IgD-negative memory B cell (primary cell): ENCODE results near the gene ZNF518A. TPM values are rescaled to one million over a fixed set of nuclear protein-coding genes. Genes with fewer than 3 reads are reported as not detected.
"Not testable (repeated sequence)": the region's sequence is repeated elsewhere in the genome, so short reads cannot be mapped to it uniquely, and the experiment has no call there.

Source experiments
- H3K27ac Mint-ChIP-seq, 3 donors: one replicate each; pipeline ENCODE4 v1.8.0; 2020 to 2022; ENCODE audit warnings: mild to moderate bottlenecking in 3 of 3, mixed read lengths in 3 of 3, moderate library complexity in 1 of 3
- H3K27me3 Mint-ChIP-seq: one replicate; pipeline ENCODE4 v1.8.0; 2021; ENCODE audit warnings: mixed read lengths
- H3K36me3 Mint-ChIP-seq: one replicate; pipeline ENCODE4 v1.8.0; 2020; ENCODE audit warnings: mild to moderate bottlenecking, mixed read lengths
- H3K4me1 Mint-ChIP-seq, 3 donors: one replicate each; pipeline ENCODE4 v1.8.0; 2020 to 2022; ENCODE audit warnings: mixed read lengths in 3 of 3, mild to moderate bottlenecking in 1 of 3
- H3K4me3 Mint-ChIP-seq, 4 donors: one replicate each; pipeline ENCODE4 v1.8.0; 2020 to 2022; ENCODE audit warnings: mild to moderate bottlenecking in 4 of 4, mixed read lengths in 4 of 4, moderate library complexity in 3 of 4
- H3K9me3 Mint-ChIP-seq, 3 donors: one replicate each; pipeline ENCODE4 v1.8.0; 2020 to 2021; ENCODE audit warnings: mixed read lengths in 3 of 3, mild to moderate bottlenecking in 1 of 3
- polyA plus RNA-seq: library from polyadenylated mRNA; unstranded; fragments of 300-500 nt; fragmentation: Illumina TruSeq; gene quantifications from one replicate; pipeline ENCODE4 v1.2.3, GENCODE V29; 2021

Gene ZNF518A
- polyA plus RNA-seq, 1 donor from 2014 or later: 12.8 TPM

DNA sequence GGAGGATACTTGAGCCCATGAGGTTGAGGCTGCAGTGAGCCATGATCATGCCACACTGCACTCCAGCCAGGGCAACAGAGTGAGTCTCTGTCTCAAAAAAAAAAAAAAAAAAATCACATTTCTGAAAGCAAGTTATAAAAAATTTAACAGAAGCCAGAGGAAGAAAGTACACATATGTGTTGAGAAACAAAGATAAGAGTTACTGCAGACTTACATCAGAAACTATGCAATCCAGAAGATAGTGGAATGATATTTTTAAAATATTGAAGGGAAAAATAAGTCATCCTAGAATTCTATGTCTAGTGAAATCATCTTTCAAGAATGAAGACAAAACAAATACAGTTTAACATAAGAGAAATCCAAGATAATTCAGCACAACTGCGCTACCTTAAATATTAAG, 46.9 kb downstream of the ZNF518A start:
- no peak overlapping the region for H3K27ac Mint-ChIP-seq
- H3K4me3 Mint-ChIP-seq: no peak overlapping the region
- no peaks in the 10 kb centered on the region for H3K4me1 Mint-ChIP-seq
- no peaks in the 10 kb centered on the region for H3K36me3 Mint-ChIP-seq
- no peaks in the 10 kb centered on the region for H3K27me3 Mint-ChIP-seq
- peaks cover 11 to 59% (median 38%) of the 10 kb centered on the region in 3 donors for H3K9me3 Mint-ChIP-seq

DNA sequence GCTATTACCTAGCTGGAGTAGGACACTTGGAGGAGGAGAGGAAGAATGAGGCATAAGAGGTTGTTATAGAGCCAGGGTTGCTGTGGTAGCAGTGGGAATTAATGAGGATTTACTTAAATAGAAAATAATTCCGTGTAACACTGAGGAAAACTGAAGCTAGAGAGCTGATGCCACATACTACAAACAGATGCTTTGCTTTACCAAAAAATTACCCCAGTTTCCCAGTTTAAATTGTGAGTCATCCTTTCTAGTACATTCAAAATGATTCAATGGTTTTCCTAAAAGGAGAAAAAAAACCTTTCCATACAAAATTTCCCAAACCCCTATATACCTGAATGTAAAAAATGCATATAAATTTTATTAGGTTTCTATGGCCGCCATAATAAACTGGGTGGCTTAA, 58.3 kb downstream of the ZNF518A start:
- no peaks in the 10 kb centered on the region for H3K4me1 Mint-ChIP-seq
- H3K4me3 Mint-ChIP-seq: no peak overlapping the region
- peaks cover 17 to 42% (median 26%) of the 10 kb centered on the region in 3 donors for H3K9me3 Mint-ChIP-seq
- H3K36me3 Mint-ChIP-seq: peaks cover 18% of the 10 kb centered on the region
- H3K27me3 Mint-ChIP-seq: no peaks in the 10 kb centered on the region
- peak overlapping the region in 1 of 3 donors; percentile 35 for H3K27ac Mint-ChIP-seq

DNA sequence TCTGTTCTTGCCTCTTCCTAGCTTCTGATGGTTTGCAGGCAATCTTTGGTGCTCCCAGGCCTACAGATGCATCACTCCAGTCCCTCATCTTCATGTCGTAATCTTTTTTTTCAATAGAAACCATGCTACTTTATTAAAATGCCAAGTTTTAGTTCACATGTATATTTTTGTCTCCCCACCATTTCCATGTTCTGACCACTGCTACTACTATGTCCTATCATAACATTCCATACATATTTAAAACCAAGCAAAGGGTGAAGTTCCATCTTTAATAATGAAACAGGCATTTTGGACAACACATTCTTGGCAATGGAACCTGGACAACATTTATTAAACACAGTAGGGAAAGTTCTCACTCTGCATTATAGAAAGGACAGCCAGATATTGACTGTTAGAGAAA, 58.8 kb downstream of the ZNF518A start:
- no peaks in the 10 kb centered on the region for H3K27me3 Mint-ChIP-seq
- peak overlapping the region in 2 of 3 donors; percentile 35 to 51 for H3K27ac Mint-ChIP-seq
- H3K36me3 Mint-ChIP-seq: peaks cover 18% of the 10 kb centered on the region
- H3K9me3 Mint-ChIP-seq: peaks cover 15 to 38% (median 21%) of the 10 kb centered on the region in 3 donors
- H3K4me1 Mint-ChIP-seq: no peaks in the 10 kb centered on the region
- H3K4me3 Mint-ChIP-seq: no peak overlapping the region

DNA sequence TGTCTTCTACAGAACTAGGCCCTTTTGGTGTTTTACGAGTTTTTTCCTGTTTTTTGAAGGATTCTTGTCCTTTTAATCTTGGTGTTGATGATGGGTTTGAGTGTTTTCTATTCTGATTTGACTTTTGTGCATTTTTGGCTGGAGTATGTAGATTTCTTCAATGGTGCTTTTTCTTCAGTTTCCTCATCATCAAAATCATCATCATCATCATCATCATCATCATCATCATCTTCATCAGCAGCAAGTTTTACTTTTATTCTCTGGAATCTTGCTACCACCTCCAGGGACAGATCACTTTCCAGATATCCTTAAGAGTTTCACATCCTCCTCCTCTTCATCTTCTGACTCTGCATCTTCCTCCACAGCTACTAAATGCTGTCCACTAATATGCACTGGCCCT, 59.4 kb downstream of the ZNF518A start:
- Mint-ChIP-seq H3K27ac (peak overlapping the region in 1 of 3 donors; percentile 24), H3K36me3 (peaks cover 18% of the 10 kb centered on the region), H3K9me3 (peaks cover 14 to 33% (median 18%) of the 10 kb centered on the region in 3 donors), H3K4me3 (peak overlapping the region in 1 of 4 donors; percentile 9)
- H3K4me1 Mint-ChIP-seq, H3K27me3 Mint-ChIP-seq: not testable (repeated sequence)

DNA sequence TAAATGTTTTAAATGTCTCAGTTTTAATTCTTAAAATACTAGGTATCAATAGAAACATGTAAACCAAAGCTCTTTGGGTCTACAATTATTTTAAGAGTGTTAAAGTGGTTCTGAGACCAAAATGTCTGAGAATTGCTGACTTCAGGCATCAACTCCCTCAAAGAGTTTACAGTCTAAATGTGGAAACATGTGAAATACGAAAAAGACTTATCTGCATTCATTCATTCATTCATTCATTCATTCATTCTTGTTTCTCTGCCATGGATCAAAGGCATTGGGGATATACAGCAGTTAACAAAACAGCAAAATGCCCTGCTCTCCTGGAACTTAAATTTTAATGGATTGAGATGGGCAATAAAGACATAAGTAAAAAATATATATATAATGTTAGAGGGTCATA, 71.4 kb downstream of the ZNF518A start:
- Mint-ChIP-seq H3K9me3 (no peaks in the 10 kb centered on the region), H3K27ac (no peak overlapping the region), H3K27me3 (no peaks in the 10 kb centered on the region), H3K36me3 (peaks cover 32% of the 10 kb centered on the region), H3K4me3 (no peak overlapping the region), H3K4me1 (peaks cover 0 to 1% (median 0%) of the 10 kb centered on the region in 3 donors)

DNA sequence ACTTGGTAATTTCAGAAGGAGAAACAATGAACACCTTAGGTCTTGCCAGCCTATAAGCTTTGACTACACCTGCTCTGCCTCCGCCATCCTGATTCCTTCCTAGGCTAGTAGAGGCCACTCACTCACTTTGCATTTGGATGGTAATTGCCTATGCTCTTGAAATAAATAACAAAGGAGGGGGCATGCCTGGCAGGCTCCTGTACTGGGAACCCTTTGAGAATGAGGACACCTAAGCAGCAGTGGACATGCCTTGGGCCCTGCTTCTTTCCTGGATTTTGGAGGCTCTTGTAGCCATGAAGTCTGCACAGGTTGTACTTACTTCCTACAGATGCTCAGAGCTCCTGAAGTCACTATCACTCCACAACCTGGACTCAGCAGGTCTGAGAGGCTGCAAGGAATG, 75.5 kb downstream of the ZNF518A start:
- Mint-ChIP-seq H3K27me3 (no peaks in the 10 kb centered on the region), H3K4me1 (peaks cover 0 to 4% (median 4%) of the 10 kb centered on the region in 3 donors), H3K36me3 (peaks cover 14% of the 10 kb centered on the region), H3K9me3 (no peaks in the 10 kb centered on the region), H3K4me3 (no peak overlapping the region), H3K27ac (no peak overlapping the region)

DNA sequence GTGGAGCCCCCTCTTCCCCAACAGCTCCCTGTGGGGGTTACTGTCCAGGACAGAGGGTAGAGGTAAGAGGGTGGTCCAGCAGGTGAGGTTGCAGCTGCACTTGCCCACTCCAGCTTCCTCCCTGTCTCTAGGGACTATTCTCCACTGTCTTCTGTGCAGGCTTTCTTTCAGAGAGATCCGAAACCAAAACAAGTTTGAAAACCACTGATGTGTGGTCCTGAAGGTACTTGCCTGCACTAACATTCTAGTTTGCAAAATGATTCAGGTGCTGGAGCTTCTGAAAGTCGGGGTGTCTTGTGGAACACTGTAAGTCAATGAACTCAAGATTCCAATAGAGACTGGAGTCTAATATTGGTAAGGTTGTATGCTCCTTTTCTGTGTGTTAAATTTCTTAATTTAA, 78.2 kb downstream of the ZNF518A start:
- Mint-ChIP-seq H3K9me3 (no peaks in the 10 kb centered on the region), H3K27me3 (no peaks in the 10 kb centered on the region), H3K36me3 (peaks cover 9% of the 10 kb centered on the region), H3K4me1 (peaks cover 3 to 4% (median 4%) of the 10 kb centered on the region in 3 donors), H3K27ac (peak overlapping the region in 1 of 3 donors; percentile 35), H3K4me3 (no peak overlapping the region)

DNA sequence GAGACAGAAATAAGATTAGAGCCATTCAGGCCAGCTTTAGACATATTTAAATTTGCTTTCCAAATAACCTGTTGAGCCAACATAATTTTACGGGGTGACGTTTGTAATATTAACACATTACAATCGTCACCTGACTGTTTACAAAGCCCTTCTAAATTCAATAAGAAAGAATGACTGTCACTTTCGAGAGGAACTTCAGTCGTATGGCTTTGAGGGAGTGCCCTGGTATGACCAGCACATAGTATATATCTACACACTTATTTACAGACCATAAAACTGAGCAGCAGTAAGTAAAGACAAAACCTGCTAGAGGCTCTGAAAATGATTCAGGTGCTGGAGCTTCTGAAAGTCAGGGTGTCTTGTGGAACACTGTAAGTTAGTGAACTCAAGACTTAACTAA, 78.8 kb downstream of the ZNF518A start:
- Mint-ChIP-seq H3K9me3 (no peaks in the 10 kb centered on the region), H3K27ac (peak overlapping the region in 1 of 3 donors; percentile 35), H3K36me3 (peaks cover 9% of the 10 kb centered on the region), H3K27me3 (no peaks in the 10 kb centered on the region), H3K4me3 (no peak overlapping the region), H3K4me1 (peaks cover 4 to 5% (median 4%) of the 10 kb centered on the region in 3 donors)

DNA sequence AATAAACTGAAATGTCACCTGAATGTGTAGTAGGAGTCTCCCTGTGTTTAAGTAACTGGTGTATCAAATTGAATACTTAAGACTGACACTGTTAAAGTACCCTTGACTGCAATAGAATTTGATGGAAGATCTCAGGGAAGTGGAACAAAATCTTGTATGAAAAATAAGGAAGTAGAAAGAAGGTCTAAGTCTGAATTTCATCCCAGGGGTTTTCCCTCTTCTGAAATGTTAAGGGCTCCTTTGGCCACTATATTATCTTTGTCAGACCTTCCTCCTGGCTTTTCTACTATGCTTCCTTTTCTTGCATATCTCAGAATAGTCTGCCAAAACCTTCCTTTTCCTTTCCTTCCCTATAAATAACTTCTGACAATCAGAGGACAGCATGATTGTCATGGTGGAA, 81.7 kb downstream of the ZNF518A start:
- Mint-ChIP-seq H3K36me3 (peaks cover 10% of the 10 kb centered on the region), H3K4me1 (peaks cover 3 to 6% (median 4%) of the 10 kb centered on the region in 3 donors), H3K27ac (no peak overlapping the region), H3K9me3 (no peaks in the 10 kb centered on the region), H3K4me3 (peak overlapping the region in 1 of 4 donors; percentile 17), H3K27me3 (no peaks in the 10 kb centered on the region)

DNA sequence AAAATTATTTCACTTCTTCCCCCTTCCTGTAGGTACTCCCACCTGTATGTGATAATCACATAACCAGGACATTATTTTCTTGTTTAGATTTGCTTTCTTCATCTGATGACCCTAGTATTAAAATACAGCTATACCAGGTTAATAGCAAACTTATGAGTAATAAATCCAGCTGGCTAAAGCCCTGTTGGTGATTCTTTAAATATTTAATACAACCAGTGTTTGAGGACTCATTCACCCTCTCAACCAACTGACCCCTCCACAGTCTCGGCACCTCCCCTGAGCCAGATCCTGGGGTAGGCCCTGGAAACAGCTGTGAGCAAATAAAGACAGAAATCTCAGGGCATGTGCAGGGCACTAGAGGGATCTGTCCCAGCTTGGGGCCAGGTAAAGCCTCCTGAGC, 82.8 kb downstream of the ZNF518A start:
- Mint-ChIP-seq H3K4me3 (no peak overlapping the region), H3K4me1 (peaks cover 0 to 6% (median 0%) of the 10 kb centered on the region in 3 donors), H3K27ac (no peak overlapping the region), H3K27me3 (no peaks in the 10 kb centered on the region), H3K9me3 (no peaks in the 10 kb centered on the region), H3K36me3 (peaks cover 10% of the 10 kb centered on the region)

Other genes with a start within 250 kb of the ZNF518A start
- gene CC2D2B, start 222.3 kb upstream of the ZNF518A start, polyA plus RNA-seq: 0.28 TPM
- gene CCNJ, start 86.7 kb upstream of the ZNF518A start, polyA plus RNA-seq: 1.1 TPM
- 217 TPM for gene BLNK, start 141.3 kb downstream of the ZNF518A start, polyA plus RNA-seq
- 0.10 TPM for gene DNTT, start 174.1 kb downstream of the ZNF518A start, polyA plus RNA-seq
- gene OPALIN, start 228.7 kb downstream of the ZNF518A start, polyA plus RNA-seq: not detected